ENCODE results near the gene IRF2BPL.
"Not testable (repeated sequence)": the region's sequence is repeated elsewhere in the genome, so short reads cannot be mapped to it uniquely, and the experiment has no call there.

The IRF2BPL gene

DNA sequence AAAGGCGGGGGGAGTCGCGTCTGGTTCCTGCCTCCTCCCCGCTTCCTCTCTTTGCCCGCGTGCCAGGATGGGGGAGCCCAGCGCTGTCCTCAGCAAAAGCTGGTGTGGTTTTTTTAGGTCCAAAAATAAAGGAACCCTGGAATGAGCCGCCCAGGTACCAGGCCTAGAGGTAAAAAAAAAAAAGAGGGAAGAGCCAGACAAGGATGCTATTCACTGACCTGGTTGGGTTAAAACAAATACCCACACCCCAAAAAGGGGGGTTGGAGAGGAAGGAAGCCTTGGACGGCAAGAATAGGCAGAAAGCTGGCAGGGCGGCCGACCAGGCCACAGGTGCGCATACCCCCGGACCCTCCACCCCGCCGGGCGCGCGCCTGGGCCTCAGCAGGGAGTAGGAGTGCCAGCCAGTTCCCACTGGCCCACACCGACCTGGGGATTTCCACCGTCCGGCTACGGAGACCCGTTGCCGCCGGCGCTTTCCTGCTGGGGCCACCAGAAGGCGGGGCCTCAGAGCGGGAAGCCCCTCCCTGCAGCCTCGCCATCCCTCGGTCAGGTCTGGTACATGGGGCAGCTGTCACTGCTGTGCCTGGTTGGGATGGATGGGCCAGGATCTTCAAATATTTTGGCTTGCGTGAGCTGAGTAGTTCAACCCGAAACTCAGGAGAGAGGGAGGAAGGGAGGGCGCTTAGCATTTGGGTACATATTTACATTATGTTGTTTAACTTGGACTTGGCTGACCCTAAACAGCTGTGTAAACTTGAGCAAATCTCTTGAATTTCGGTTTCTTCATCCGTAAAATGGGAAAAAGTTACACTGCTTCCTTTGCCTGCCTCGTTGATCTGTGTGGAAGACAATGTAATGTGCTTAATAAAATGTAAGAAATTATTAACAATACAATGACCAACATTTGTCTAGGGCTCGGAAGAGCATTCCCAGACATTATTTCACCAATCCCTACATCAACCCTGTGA, 5.4 kb upstream of the IRF2BPL start:
- peak; percentile 77 for DNase-seq

DNA sequence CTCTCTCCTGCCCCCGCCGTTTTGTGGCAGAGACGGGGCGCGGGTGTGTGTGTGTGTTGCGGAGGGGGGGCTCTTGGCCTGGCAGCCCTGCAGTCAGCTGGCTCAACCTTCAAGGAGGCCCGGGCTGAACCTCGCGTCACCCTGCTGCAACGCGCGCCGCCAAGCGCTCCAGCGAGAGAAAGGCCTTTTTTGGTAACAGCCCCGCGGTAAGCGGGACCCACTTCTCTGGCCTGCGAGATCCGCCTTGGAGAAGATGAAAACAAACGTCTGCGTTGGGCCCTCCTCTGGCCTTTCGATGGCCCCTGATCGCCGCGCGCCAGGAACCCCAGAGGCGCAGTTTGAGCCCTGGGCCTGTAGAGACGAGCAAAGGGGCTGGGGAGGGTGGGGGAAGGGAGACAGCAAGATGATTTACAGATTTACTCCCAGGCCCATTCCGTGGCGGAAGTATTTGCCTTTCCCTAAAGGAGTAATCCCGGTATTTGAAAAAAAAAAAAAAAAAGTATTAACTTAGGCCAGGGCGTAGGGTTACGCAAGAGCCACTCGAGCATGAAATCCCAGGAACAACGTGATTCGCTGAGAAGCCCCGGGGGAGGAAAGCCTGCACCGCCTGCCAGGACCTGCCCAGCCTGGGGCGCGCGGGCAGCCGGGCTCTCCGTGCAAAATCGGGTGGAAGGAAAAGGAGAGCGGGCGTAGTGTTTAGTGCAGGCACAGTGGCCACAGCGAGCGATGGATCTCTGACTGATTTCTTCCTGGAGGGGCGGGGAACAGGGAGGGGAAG, 4.5 kb upstream of the IRF2BPL start:
- peak; percentile 98 for DNase-seq

DNA sequence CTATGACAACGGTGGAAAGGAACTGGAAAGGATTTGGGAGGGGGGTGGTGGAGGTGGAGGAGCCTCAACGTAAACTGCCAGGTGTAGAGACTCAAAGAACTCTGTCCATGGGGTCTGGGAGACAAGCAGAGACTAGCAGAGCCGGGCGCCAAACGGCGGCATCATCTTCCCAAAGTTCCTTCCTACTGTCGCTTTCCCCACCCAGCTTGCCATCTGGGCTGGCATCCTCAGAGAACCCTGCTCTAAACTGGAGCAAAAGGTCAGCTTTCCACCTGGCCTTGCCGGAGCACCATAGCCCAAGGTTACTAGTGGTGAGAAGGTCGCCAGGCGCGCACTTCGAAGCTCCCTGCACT, 4.0 kb upstream of the IRF2BPL start:
- no peak for DNase-seq

DNA sequence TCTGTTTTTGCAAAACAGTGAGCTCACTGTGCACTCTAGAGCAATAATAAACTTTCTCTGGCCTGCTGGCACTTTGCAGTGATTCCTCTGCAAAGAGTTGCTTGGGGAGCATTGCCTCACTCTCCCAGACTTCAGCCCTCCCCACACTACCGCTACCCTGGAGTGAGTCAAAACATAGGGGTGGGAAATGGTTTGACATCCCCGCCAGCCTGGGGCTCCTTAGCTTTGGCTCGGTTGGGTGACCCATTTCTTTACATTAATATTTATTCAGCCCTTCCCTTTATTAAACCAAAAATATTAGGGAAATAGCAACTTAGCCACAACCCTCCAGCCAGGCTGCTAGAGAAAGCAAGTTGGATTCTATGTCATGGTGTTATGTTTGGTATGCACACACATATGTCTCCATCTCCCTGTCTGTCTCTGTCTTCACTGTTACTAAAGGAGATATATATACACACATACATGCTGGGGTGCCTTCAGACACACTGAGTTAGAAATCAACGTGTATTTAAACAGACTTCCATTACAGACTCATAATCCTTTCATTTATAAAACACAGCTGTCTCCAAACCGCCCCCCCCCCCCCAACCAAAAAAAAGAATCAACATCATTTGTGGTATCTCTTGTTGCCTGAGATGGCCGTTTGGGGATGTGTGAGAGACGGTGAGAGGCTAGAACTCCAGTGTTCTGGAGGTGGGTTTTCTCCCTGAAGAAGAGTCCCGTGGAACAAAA, 3.4 kb upstream of the IRF2BPL start:
- DNase-seq = peak; percentile 92

DNA sequence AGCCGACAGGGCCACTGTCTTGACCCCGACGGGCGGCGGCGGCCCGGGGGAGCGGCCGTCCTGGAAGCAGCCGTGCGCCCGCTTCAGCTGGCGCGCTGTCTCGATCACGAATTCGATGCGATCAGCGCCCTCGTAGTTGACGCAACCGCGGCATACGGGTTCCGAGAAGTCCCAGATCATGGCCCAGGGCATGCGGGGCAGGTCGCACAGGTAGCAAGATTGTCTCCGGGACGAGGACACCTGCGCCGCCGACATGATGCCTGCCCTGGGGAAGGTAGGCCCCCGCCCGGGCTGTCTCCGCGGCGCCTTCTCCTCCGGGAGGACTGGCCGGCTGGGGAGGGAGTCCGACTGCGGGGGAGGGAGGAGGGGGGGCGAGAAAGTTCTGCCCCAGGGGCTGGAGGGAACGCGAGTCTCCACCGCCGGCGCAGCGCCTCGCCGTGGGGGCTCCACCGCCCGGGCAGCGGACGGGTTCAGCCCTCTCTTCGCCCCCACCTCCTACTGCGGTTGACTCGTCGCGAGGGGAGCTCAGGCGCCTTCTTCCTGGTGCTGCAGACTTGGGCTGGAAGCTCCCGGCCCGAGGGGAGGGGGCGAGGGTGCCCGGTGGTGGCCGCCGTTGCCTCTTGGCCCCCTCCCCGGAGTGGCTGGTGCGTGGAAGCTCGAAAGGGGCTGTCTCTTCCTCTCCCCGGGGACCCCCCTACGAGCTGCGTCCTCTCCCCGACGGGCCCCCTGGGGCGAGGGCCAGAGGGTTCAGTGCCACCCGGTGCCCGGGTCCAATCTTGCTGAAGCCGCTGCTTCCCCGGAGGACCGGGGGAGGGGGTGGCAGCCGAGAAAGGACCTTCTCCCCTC, 747 bp downstream of the IRF2BPL start:
- DNase-seq = peak; percentile 81

DNA sequence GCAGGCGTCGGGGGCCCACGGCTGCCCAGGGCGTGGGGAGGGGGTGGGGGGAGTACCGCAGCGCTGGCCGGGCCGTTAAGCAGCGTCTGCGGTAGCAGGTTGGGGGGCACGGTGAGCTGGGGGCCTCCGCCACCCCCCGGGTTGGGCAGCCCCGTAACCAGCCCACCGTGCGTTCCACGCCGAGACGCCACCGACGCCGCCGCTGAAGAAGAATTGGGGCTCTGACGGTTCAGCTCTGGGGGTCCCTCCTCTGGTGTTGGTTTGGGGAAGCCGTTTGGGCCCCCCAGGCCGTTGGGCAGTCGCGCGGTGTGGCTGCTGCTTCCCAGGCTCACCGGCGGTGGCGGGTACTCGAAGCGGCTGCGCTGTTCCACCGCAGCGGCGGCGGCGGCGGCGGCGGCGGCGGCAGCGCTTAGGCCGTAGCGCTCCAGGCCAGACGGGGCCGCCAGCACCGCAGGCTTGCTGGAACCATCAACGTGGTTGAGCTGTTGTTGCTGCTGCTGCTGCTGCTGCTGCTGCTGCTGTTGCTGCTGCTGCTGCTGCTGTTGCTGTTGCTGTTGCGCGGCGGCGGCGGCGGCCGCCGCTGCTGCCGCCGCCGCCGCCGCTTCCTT, 1.5 kb downstream of the IRF2BPL start:
- DNase-seq = peak; percentile 60

DNA sequence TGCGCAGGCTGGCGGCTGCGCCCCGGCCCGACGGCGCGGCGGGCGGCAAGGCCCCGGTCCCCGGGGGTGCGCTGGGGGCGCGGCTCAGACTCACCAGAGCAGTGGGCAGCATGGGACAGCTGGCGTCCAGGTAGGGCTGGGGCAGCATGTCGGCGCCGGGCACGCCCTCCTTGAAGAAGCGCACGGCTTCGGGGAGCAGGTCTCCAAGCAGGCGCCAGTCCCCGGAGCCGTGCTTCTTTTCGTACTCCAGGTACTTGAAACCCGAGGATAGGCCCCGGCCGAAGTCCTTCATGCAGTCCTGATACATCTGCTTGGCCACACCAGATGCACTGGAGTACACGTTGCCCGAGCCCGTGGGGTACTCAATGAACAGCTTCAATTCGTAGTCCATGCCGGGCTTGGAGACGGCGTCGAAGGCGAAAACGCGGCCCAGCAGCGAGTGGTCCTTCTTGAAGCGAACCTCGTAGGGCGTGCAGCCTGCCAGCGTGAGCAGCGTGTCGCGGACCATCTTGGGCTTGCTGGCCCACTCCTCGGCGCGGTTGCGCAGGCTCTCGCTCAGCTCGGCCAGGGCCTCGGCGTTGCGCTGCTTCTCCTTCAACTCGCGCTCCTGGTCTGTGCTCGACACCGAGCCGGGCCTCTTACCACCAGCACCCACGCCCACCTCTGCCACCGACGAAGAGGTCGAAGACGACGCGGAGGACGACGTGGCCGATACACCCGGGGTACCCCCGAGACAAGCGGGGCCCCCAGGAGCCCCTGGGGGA, 2.2 kb downstream of the IRF2BPL start:
- DNase-seq = peak; percentile 46

DNA sequence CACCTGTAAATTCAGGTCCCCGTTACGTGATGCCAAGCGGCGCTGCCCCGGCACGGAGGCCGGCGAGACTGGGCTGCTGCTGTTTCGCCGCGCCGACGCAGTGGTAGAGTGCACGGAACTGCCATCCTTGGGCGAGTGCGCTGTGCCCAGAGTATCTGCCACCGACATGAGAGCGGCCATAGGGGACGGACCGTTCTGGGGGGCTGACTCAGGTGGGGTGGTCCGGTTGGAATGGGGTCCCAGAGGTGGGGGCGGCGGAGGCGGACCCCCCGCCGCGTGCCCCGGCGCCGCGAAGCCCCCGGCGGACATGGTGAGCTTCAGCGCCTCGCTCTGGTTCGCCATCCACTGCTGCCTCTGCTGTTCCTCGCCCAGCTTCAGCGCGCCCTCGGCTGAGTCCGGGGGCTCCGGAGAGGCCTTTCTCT, 2.8 kb downstream of the IRF2BPL start:
- peak; percentile 22 for DNase-seq

DNA sequence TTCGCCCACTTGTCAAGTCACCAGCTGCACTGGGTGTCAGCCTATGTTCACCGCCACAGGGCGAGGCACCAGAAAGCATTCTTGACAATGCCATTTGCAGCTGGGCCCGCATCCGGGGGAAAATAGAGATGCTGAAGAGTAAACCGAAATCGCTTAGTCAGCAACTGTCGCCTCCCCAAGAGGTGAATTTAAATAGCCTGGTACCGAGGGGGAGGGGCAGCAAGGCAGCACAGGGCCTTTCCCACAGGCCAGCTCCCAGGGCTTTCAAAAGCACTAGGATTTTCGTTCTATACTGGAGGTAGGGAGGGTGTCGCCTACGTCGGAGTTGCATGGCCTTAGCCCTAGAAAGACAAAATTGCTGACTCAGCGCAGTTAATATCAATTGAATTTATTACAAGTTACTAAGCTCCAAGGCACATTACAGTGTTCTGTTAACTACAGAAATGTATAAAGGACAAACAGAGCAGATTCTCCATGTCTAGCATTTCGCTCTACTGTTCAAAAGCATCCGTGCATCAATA, 4.3 kb downstream of the IRF2BPL start:
- peak; percentile 43 for DNase-seq

DNA sequence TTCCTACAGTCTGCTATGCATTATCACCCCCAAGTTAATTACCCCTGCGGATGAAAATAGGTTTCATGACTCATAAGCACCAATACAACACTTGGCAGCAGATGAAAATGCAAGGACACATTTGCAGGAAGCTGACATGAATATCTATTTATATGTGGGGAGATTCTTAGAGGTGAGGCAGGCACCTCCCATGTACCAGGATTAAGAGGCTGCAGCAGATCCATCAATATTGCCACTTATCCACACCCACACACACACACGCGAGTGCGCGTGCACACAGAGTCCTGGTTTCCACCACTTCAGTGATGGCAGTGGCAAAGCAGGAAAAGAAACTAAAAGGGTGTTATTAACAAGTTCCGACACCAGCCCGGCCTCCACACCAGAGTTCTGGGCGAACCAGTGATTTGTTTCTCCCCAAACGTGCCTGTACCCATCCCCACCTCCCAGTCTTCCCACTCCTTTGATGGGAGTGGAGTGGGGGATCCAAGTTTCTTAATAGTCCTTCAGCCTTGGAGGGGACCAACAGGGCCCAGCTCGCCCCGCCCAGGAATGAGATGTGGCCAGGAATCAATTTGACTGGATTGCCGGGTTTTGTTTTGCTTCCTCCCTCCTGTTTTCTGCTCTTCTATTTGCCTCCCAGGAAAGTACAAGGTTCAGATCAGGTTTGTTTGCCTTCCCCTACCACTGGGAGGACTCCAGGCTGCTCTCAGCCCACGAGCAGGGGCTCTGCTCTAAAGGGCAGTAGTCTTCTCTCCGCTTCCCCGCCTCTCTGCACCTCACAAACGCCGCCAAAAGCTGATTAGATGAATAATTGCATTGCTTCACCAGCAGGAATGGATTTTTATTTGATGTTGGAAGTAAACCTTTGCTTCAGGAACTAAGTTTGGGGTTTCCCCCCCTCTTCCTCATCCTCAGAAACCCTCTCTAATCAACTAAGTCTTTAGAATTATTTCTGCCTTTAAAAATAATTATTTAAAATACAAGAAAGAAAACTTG, 5.2 kb downstream of the IRF2BPL start:
- DNase-seq = peak; percentile 40

DNA sequence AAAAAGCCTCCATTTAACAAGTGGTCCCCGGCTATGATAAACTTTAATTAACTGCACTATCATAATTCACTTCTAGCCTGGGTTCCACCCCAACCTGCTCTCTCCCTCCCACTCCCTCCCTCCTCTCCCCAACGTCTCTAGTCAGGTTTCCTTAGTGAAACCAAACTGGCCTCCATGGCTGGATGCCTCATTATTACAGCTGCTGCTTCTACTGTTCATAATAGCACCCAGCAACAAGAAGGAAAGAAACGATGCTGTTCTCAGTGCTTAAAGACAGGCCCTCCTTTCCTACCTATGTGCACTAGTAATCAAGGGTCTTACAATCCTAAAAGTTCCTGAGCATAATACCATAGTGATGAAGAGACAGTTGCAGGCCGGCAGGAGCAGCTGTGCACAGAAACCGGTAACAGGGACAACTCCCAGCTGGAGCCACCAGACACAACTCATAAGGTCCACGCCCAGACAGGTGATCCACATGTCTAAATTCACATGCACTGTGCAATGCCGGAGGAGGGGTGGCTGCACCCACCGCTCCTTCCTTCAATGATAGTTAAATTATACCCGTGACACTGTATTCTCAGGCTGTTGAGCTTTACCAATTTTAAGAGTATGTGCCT, 6.2 kb downstream of the IRF2BPL start:
- no peak for DNase-seq

DNA sequence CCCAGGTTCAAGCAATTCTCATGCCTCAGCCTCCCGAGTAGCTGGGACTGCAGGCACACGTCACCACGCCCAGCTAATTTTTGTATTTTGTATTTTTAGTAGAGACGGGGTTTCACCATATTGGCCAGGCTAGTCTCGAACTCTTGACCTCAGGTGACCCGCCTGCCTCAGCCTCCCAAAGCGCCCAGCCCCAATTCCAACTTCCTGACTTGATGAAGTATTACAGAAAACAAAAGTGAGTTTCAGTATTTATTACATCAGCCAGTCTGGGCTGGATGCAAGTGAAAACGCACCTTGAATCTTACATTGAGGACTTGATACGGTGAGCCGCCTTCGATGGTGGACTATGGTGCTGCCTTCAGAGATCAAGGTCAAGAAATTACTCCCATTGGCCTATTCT, 7.1 kb downstream of the IRF2BPL start:
- DNase-seq = not testable (repeated sequence)

DNA sequence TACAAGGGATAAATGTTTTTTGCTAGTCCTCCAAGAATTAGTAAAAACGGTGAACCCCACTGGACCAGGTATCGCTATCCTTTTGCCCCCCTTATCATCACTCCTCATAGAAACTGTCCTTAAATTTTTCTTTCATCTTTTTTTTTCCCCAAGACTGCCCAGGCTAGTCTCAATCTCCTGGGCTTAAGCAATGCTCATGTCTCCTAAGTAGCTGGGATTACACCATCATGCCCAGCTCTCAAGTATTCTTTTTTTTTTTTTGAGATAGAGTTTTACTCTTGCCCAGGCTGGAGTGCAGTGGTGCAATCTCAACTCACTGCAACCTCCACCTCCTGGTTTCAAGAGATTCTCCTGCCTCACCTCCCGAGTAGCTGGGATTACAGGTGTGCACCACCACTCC, 9.7 kb downstream of the IRF2BPL start:
- DNase-seq = no peak

DNA sequence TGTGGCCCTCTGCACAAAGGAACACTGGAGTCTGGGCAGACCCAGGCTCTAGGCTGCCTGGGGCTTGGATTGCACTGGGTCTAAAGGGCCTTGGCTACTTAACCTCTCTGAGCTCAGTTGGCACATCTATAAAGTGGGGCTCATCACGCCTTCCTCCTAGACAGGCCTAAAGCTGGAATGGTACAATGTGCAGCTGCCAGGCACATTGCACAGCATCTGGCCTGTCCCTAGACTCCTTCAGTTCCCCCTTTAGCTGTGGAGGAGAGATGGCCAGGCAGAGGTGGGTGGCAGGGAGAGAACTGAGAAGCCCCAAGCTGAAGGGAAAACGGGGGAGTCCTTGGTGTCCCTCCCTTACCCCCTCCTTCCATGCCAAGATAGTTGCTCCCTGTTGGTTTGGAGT, 10.8 kb downstream of the IRF2BPL start:
- DNase-seq = no peak

DNA sequence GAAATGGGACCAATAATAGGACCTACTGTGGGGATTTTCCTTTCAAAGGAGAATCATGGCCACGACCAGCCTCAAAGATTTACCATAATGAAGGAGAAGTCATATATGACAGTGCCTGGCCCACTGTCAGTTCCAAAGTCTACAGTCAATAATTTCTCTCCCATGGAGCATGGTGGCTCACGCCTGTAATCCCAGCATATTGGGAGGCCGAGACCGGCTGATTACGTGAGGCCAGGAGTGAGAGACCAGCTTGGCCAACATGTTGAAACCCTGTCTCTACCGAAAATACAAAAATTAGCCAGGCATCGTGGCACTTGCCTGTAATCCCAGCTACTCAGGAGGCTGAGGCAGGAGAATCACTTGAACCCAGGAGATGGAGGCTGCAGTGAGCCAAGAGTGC, 13.8 kb downstream of the IRF2BPL start:
- DNase-seq = no peak

DNA sequence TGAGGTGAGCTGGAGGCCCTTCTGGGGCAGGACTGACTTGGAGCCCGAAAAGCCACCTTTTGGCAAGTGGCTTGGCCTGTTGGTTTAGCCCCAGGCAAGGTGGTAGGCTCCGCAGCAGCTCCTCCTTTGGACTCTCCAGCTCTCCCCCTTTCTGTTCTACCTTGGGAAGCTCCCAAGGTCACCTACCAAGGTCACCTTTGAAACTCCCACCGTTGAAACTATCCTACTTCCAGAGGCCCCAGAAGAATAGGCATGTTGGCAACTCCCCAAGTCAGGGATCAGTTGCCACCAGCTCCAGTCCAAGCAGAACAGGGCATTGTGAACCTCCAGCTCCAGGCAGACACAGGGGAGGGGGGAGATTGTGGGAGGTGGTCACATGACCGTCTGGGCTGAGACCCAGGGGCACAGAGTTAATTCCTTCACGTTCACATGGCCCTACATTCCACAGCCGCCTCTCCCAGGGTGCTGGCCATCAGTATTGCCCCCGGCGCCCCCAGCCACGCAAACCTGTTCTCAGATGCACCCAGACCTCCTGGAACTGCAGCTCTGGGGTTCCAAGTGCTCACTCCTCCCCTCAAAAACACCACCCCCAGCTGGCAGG, 14.4 kb downstream of the IRF2BPL start:
- DNase-seq = peak; percentile 67

DNA sequence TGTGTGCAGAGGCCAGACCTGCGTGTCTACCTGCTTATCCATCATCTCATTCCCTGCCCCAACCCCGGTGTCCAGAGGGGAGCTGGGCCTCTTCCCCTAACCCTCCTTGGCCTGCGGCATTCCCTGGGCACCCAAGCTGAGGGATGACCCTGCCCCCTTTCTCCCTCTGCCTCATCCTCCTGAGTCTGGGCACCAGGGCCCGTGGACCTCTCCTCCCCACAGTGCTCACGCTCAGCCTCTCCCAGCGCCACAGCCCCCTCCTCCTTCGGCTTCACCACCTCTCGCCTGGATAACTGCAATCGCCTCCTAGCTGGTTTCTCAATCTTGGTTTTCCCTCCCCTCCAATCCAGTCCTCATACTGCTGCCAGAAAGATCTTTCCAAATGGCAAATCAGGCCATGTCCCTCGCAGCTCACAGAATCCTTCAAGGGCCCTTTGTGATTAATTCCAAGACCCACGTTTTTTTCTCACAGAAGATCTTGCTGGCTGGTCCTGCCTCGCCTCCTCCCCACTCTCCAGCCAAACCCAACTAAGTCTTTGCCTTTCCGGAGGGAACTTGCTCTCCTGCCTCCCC, 16.2 kb downstream of the IRF2BPL start:
- no peak for DNase-seq

DNA sequence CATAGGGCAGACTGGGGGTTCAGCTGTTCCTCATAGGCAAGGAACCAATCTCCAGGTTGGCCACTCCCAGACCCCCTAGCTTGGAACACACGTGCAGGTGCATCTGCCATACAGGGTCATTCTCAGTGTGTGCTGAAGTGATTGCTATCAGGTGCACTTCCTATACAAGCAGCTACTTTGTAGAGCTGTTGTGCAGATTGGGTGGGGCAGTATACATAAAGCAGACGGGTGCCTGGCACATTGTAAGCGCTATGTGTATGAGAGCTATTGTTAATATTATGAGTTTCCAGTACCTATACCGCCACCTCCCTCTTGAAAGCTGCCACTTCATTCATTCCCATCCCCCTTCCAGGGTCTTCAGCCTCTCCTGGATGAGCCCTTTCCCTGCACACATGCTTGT, 17.3 kb downstream of the IRF2BPL start:
- no peak for DNase-seq
